Stimulated activated CD8-positive, alpha-beta memory T cell treated with anti-CD3 and anti-CD28 coated beads, Interleukin-12 subunit alpha, Interleukin-12 subunit beta, amount 100 ng/mL, for 24 hours (primary cell): ENCODE measurements around the gene IPMK.

Source experiments
- DNase-seq: peaks from one replicate; pipeline ENCODE4 v3.0.0-alpha.2; 2020; ENCODE audit errors: extremely low read depth

IPMK gene

GRCh38 chr10:58267713-58268453 lies at the start of gene IPMK:
Gene IPMK (minus strand): TSS chr10:58267894. CDS start chr10:58267611, 283 bp downstream.
- DNase-seq: peak; percentile 90

DNA sequence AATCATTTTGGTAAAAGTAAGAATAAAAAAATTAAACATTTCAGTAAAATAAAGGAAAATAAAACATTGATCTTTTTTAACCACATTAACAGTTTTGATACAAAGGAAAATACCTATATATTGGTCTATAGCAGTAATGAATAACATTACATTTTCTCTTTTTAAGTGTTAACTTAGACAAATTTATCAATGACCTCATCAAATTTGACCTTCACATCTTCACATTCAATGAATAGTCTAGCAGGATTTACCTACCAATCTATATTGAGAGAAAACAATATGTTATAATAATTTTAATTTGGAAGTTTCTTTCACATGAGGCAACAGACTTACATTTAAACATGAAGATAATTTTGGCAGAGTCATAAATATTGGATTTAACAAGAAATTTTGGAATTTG lies 49.2 kb upstream of the IPMK start:
- no peak for DNase-seq

DNA sequence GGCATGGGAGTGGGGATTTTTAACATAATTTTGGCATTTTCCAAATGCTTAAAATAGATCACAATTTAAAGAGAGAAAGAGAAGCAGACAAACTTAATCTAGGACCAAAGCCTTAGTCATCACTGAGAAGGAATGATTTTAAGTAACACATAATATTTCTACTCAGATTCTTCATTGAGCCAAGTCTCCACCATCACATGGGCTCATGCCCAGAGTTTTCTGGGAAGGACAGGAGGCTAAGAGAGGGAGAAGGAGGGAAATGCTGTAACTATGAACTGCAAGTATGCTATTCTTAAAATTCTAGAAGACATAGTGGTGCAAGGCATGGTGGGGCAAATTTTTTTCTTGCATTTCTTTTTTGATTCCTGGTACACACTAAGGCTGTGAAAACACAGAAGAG lies 43.3 kb upstream of the IPMK start:
- DNase-seq: no peak

DNA sequence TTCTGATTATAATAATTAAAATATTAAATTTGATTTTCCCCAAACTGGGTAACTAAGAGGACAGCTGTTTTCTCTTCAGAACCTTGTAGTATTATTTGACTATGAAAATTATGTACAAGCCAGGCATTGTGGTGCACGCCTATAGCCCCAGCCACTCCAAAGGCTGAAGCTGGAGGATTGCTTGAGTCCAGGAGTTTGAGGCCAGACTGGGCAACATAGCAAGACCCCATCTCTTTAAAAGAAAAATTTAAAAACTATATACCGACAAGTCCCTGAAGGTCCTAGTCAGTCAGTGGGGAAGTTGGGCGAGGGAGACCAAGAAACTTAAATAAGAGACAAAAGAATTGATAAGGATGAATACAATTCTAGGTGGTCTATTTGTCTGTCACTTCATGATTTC lies 40.0 kb upstream of the IPMK start:
- no peak for DNase-seq

GRCh38 chr10:58305821-58306220 lies 38.1 kb upstream of the IPMK start:
- DNase-seq: no peak

DNA sequence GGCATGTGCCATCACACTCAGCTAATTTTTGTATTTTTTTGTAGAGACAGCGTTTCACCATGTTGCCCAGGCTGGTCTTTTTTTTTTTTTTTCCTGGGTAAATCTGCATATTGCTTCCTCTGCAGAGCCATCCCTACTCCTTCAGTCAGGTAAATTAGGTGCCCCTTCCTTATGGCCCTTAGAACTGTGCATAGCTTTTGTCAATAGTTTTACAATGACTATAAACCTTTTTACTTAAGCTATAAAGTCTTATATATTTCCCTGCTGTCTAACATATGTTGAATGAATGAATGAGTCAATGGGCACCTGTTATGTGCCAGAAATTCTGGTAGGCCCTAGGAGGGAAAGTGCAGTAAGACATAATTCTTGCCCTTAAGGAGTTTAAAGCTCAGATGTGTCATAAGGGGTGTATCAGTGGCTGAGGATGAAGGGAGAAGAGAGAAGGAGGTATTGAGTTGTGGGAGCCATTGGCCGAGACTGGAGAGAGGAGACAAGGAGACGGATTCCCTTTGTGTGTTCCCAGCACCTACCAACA lies 36.5 kb upstream of the IPMK start:
- DNase-seq: no peak

- no peak for DNase-seq
Observed at GRCh38 chr10:58302254-58302653, 34.6 kb upstream of the IPMK start.

GRCh38 chr10:58300676-58301075 lies 33.0 kb upstream of the IPMK start:
- DNase-seq: no peak

- no peak for DNase-seq
Observed at GRCh38 chr10:58299580-58299979, 31.9 kb upstream of the IPMK start.

GRCh38 chr10:58293989-58294388 lies 26.3 kb upstream of the IPMK start:
- DNase-seq: no peak

DNA sequence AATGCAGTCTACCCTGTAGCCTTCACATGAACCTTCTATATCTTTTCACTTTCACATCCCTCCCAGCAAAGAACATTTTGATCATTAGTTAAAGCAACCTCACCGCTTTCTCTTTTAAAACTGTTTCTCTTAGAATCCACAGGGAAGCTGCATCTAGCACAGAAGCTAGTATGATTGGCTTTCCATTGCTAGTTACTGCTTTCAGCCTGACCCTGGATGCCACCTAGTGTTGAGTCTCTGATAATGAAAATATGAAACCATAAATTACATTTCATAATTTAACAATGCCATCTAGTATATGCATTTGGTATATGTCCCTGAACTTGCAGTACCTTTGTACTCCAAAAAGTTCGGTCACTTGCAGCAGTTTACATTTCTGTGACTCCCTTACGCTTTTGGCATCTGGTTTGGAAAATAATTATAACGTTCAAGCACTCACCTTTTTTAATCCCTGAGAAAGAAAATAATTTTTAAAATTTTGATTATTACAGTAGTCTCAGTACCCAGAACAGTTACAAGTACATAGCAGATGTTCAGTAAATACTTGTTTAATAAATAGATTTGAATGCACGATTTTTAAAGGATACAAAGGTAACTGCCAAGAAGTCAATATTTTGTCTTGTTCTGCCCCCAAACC lies 24.0 kb upstream of the IPMK start:
- DNase-seq: no peak

DNA sequence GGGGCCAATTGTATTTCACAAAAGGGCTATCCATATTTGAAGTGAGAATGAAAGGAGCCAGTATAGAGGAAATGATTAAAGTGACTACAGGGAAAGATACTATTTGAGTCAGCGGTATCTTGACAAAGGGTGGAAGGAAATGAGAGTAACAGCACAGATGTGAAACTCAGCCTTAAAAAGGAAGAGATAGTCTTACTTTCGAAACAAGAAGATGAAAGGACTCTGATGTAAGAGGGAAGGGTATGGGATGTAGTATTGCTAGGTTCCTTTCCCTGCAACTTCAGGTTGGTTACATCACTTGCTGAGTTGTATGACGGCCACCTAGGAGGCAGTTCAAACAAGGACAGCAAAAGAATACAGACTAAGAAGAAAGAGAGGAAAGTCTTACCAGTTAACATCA lies 14.9 kb upstream of the IPMK start:
- no peak for DNase-seq

GRCh38 chr10:58281092-58281752 lies 13.5 kb upstream of the IPMK start:
- DNase-seq: no peak

DNA sequence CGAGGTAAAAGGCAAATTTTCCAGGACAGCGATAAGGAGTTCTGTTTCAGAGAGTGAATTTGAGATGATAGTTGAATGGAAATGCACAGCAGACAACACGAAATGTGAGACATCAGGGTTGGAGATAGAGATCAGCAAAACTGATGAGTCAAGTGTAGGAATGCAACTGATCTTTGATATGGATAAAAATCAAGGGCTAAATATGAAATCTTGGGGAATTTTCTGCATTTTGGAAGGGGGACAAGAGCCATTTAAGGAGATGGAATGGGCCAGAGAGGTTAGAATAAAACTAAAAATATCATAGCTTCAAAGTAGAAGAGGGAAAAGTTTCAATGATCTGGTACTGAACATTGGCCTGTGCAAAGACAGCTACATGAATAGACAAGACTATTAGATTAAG lies 12.8 kb upstream of the IPMK start:
- no peak for DNase-seq

DNA sequence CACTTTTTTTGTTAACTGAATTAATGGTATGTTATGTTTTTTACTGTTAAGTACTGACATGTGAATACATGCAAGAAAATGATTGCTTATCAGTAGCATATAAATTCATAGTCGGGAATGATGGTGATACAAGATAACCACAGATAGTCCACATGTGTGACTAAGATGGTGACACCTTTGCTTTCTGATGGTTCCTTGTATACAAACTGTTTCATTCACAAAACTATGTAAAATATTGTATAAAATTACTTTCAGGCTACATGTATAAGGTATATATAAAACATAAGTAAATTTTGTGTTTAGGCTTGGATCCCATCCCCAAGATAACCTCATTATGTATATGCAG lies 11.2 kb upstream of the IPMK start:
- no peak for DNase-seq

DNA sequence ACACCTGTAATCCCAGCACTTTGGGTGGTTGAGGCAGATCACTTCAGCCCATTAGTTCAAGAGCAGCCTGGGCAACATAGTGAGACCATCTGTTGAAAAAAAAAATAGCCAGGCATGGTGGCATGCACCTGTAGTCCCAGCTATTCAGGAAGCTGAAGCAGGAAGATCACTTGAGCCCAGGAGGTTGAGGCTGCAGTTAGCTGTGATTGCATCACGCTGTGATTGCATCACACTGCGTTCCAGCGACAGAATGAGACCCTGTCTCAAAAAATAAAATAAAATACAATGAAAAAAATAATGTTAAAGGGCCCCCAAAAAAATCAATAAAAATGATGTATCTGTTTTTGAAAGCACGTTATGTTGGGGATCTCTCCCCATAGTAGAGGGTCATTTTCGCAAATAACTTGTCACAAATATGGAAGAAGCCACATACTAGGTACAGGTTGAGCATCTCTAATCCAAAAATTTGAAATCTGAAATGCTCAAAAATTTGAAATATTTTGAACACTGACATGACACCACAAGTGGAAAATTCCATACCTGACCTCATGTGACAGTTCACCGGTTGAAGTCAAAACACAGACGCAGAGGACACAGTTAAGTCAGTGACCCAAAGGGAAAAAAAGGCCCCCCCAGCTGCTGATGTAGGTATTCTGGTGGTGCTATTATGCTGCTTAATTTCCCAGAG lies 10.7 kb upstream of the IPMK start:
- DNase-seq: no peak

DNA sequence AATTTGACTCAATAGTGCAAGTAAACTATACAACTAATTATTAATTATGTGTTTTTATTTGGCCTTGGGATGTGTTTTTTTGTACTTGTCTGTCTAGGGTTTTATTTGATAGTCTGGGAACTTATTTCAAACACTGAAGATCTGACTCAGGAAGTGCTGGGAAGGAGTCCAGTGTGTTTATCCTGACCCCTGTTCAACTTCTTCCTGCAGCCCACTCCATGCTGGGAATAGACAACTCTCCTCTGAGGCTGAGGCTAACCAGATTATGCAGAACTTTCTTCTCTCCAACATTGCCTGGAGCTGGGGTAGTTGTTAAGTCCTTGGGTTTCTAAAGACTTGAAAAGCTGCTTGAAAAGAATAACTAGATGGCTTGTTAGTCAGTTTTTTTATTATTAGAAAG lies 8.2 kb upstream of the IPMK start:
- DNase-seq: no peak

- no peak for DNase-seq
Observed at GRCh38 chr10:58275261-58275660, 7.6 kb upstream of the IPMK start.

GRCh38 chr10:58269782-58270290 lies 2.1 kb upstream of the IPMK start:
- DNase-seq: no peak

- DNase-seq: peak; percentile 86
Observed at GRCh38 chr10:58268946-58269781, 1.5 kb upstream of the IPMK start, which contains the start of gene CISD1. Gene CISD1 (plus strand): TSS chr10:58269162. CDS start chr10:58269274, 112 bp downstream.

GRCh38 chr10:58268454-58268945 lies 806 bp upstream of the IPMK start:
- DNase-seq: no peak
